Measurements from ENCODE around the gene ZNF783.
"Not testable (repeated sequence)": the region's sequence is repeated elsewhere in the genome, so short reads cannot be mapped to it uniquely, and the experiment has no call there.

Gene ZNF783

GRCh38 chr7:149226840-149227494 lies 35.0 kb upstream of the ZNF783 start:
- no peak for DNase-seq (ENCODE audit: extremely low read depth, insufficient read length)
- Histone ChIP-seq H3K27me3 (replicated peaks; ENCODE audit: control insufficient read depth, insufficient read depth, low read length) (no peaks in the 10 kb centered on the region), H3K36me3 (ENCODE audit: control insufficient read depth, insufficient read depth, low read length) (peaks cover 5% of the 10 kb centered on the region), H3K4me3 (replicated peaks; ENCODE audit: low read depth, low read length) (no peak overlapping the region)
- TF ChIP-seq CTCF (IDR thresholded peaks at IDR 0.05; ENCODE audit: insufficient read depth, low read length, poor library complexity, severe bottlenecking) = no peak

GRCh38 chr7:149228831-149229471 lies 33.0 kb upstream of the ZNF783 start:
- H3K36me3 ChIP-seq (ENCODE audit: control insufficient read depth, insufficient read depth, low read length) = peaks cover 5% of the 10 kb centered on the region
- DNase-seq (ENCODE audit: extremely low read depth, insufficient read length) = no peak
- no peak for TF ChIP-seq CTCF (IDR thresholded peaks at IDR 0.05; ENCODE audit: insufficient read depth, low read length, poor library complexity, severe bottlenecking)
- no peaks in the 10 kb centered on the region for H3K27me3 ChIP-seq (replicated peaks; ENCODE audit: control insufficient read depth, insufficient read depth, low read length)
- H3K4me3 ChIP-seq (replicated peaks; ENCODE audit: low read depth, low read length) = no peak overlapping the region

GRCh38 chr7:149229526-149229925 lies 32.5 kb upstream of the ZNF783 start:
- no peak for DNase-seq (ENCODE audit: extremely low read depth, insufficient read length)
- peaks cover 3% of the 10 kb centered on the region for H3K36me3 ChIP-seq (ENCODE audit: control insufficient read depth, insufficient read depth, low read length)
- H3K4me3 ChIP-seq (replicated peaks; ENCODE audit: low read depth, low read length) = no peak overlapping the region
- TF ChIP-seq CTCF (IDR thresholded peaks at IDR 0.05; ENCODE audit: insufficient read depth, low read length, poor library complexity, severe bottlenecking) = no peak
- no peaks in the 10 kb centered on the region for H3K27me3 ChIP-seq (replicated peaks; ENCODE audit: control insufficient read depth, insufficient read depth, low read length)

GRCh38 chr7:149232362-149232761 lies 29.6 kb upstream of the ZNF783 start:
- no peaks in the 10 kb centered on the region for H3K27me3 ChIP-seq (replicated peaks; ENCODE audit: control insufficient read depth, insufficient read depth, low read length)
- DNase-seq (ENCODE audit: extremely low read depth, insufficient read length) = no peak
- H3K36me3 ChIP-seq (ENCODE audit: control insufficient read depth, insufficient read depth, low read length) = no peaks in the 10 kb centered on the region
- TF ChIP-seq CTCF (IDR thresholded peaks at IDR 0.05; ENCODE audit: insufficient read depth, low read length, poor library complexity, severe bottlenecking) = no peak
- no peak overlapping the region for H3K4me3 ChIP-seq (replicated peaks; ENCODE audit: low read depth, low read length)

GRCh38 chr7:149233655-149234204 lies 28.3 kb upstream of the ZNF783 start:
- not testable (repeated sequence) for H3K4me3 ChIP-seq (replicated peaks; ENCODE audit: low read depth, low read length); DNase-seq (ENCODE audit: extremely low read depth, insufficient read length); H3K27me3 ChIP-seq (replicated peaks; ENCODE audit: control insufficient read depth, insufficient read depth, low read length)

GRCh38 chr7:149237502-149237901 lies 24.5 kb upstream of the ZNF783 start:
- no peak overlapping the region for H3K4me3 ChIP-seq (replicated peaks; ENCODE audit: low read depth, low read length)
- no peak for DNase-seq (ENCODE audit: extremely low read depth, insufficient read length)
- TF ChIP-seq CTCF (IDR thresholded peaks at IDR 0.05; ENCODE audit: insufficient read depth, low read length, poor library complexity, severe bottlenecking) = no peak
- H3K27me3 ChIP-seq (replicated peaks; ENCODE audit: control insufficient read depth, insufficient read depth, low read length) = no peaks in the 10 kb centered on the region
- no peaks in the 10 kb centered on the region for H3K36me3 ChIP-seq (ENCODE audit: control insufficient read depth, insufficient read depth, low read length)

More at GRCh38 chr7:149233655-149234204, 28.3 kb upstream of the ZNF783 start:
- H3K36me3 ChIP-seq (ENCODE audit: control insufficient read depth, insufficient read depth, low read length) = not testable (repeated sequence)
